Osteoblast (primary cell): ENCODE measurements around the gene SESN1. TPM values are rescaled to one million over a fixed set of nuclear protein-coding genes. Genes with fewer than 3 reads are reported as not detected.

Experiments
- DNase-seq: peaks from one replicate; pipeline ENCODE4 v3.0.0; 2011; ENCODE audit warnings: low spot score, mixed read lengths; ENCODE audit not compliant: insufficient read length; ENCODE audit errors: missing footprints
- H2AFZ ChIP-seq: 2 replicates; pipeline ENCODE4 v1.6.0; 2011; ENCODE audit warnings: mild to moderate bottlenecking, low read length
- H3K27ac ChIP-seq: 2 replicates; pipeline ENCODE4 v1.5.1; 2011; ENCODE audit warnings: mild to moderate bottlenecking, low read depth, low read length, moderate library complexity
- H3K27me3 ChIP-seq: 2 replicates; pipeline ENCODE4 v1.6.0; 2012; ENCODE audit warnings: mild to moderate bottlenecking, control low read depth, inconsistent platforms, low read length, moderate library complexity; ENCODE audit not compliant: insufficient read depth
- H3K36me3 ChIP-seq: 2 replicates; pipeline ENCODE4 v1.5.1; 2011; ENCODE audit warnings: mild to moderate bottlenecking, low read length, control low read depth, moderate library complexity; ENCODE audit not compliant: insufficient read depth
- H3K4me1 ChIP-seq: 2 replicates; pipeline ENCODE4 v1.5.1; 2011; ENCODE audit warnings: mild to moderate bottlenecking, low read length, control low read depth, moderate library complexity; ENCODE audit not compliant: insufficient read depth
- H3K4me2 ChIP-seq: 2 replicates; pipeline ENCODE4 v1.6.0; 2011; ENCODE audit warnings: mild to moderate bottlenecking, low read length; ENCODE audit not compliant: insufficient read depth
- H3K4me3 ChIP-seq: fragments of 200-600 bp; sonication (generic); 3 replicates; pipeline ENCODE4 v1.5.1; 2012; ENCODE audit warnings: mild to moderate bottlenecking, low read length, inconsistent platforms; ENCODE audit not compliant: insufficient read depth
- H3K79me2 ChIP-seq: 2 replicates; pipeline ENCODE4 v1.6.0; 2012; ENCODE audit warnings: mild to moderate bottlenecking, low read length, control low read depth, inconsistent platforms; ENCODE audit not compliant: insufficient read depth
- H3K9me3 ChIP-seq: 2 replicates; pipeline ENCODE4 v1.5.1; 2011; ENCODE audit warnings: low read depth, low read length, control low read depth
- H4K20me1 ChIP-seq: 2 replicates; pipeline ENCODE4 v1.6.0; 2012; ENCODE audit warnings: mild to moderate bottlenecking, low read length, control low read depth; ENCODE audit not compliant: insufficient read depth
- CTCF ChIP-seq: IDR thresholded peaks from 2 replicates; pipeline ENCODE4 v1.5.1; 2011; ENCODE audit warnings: mild to moderate bottlenecking, low read depth, low read length, moderate library complexity; ENCODE audit errors: extremely low read depth
- total RNA-seq: library from RNA; depleted of rRNA; stranded (reverse); fragments of >200 nt; gene quantifications from 2 replicates; pipeline ENCODE4 v1.2.3, GENCODE V29; 2012

SESN1 gene
- total RNA-seq, 1 donor = 26.1 TPM

GRCh38 chr6:109048176-109048575 lies 46.5 kb downstream of the SESN1 start:
- TF ChIP-seq CTCF = no peak
- Histone ChIP-seq H2AFZ (no peak overlapping the region), H4K20me1 (no peaks in the 10 kb centered on the region), H3K27me3 (no peaks in the 10 kb centered on the region), H3K4me2 (no peak overlapping the region), H3K4me1 (no peaks in the 10 kb centered on the region), H3K27ac (no peak overlapping the region), H3K79me2 (no peaks in the 10 kb centered on the region), H3K9me3 (no peaks in the 10 kb centered on the region), H3K4me3 (no peak overlapping the region), H3K36me3 (no peaks in the 10 kb centered on the region)
- DNase-seq = no peak

- Histone ChIP-seq H4K20me1 (no peaks in the 10 kb centered on the region), H3K4me1 (no peaks in the 10 kb centered on the region), H3K4me2 (no peak overlapping the region), H3K27ac (no peak overlapping the region), H3K9me3 (no peaks in the 10 kb centered on the region), H3K27me3 (no peaks in the 10 kb centered on the region), H3K36me3 (no peaks in the 10 kb centered on the region), H3K4me3 (no peak overlapping the region), H3K79me2 (no peaks in the 10 kb centered on the region), H2AFZ (no peak overlapping the region)
- TF ChIP-seq CTCF = no peak
- DNase-seq = no peak
These were observed 49.2 kb downstream of the SESN1 start for GRCh38 chr6:109045493-109045892.

GRCh38 chr6:109039795-109040194 lies 54.9 kb downstream of the SESN1 start:
- no peaks in the 10 kb centered on the region for H3K27me3 ChIP-seq
- TF ChIP-seq CTCF = no peak
- no peaks in the 10 kb centered on the region for H3K4me1 ChIP-seq
- H3K79me2 ChIP-seq = no peaks in the 10 kb centered on the region
- DNase-seq = no peak
- H3K9me3 ChIP-seq = no peaks in the 10 kb centered on the region
- no peak overlapping the region for H3K4me3 ChIP-seq
- no peak overlapping the region for H2AFZ ChIP-seq
- no peak overlapping the region for H3K27ac ChIP-seq
- H4K20me1 ChIP-seq = no peaks in the 10 kb centered on the region
- no peaks in the 10 kb centered on the region for H3K36me3 ChIP-seq
- no peak overlapping the region for H3K4me2 ChIP-seq

- no peak for TF ChIP-seq CTCF
- no peak overlapping the region for H2AFZ ChIP-seq
- no peaks in the 10 kb centered on the region for H3K27me3 ChIP-seq
- H3K4me2 ChIP-seq = no peak overlapping the region
- no peak overlapping the region for H3K27ac ChIP-seq
- no peak for DNase-seq
- H3K9me3 ChIP-seq = no peaks in the 10 kb centered on the region
- no peaks in the 10 kb centered on the region for H4K20me1 ChIP-seq
- H3K4me3 ChIP-seq = no peak overlapping the region
- no peaks in the 10 kb centered on the region for H3K4me1 ChIP-seq
- no peaks in the 10 kb centered on the region for H3K79me2 ChIP-seq
- no peaks in the 10 kb centered on the region for H3K36me3 ChIP-seq
These were observed 55.7 kb downstream of the SESN1 start for GRCh38 chr6:109038837-109039398.
